Testis (tissue), 2 donors: ENCODE measurements around the gene PLA2G4E.

Experiments used
- CTCF ChIP-seq, 3 experiments: fragments of 450-650 bp in 2 of 3; fragments of 200-600 bp in 1 of 3; sonication (generic) in 1 of 3; IDR thresholded peaks; one replicate each; pipeline ENCODE4 v1.5.1; 2016 to 2019; ENCODE audit warnings: antibody characterized with exemption in 3 of 3, mild to moderate bottlenecking in 2 of 3, moderate library complexity in 1 of 3
- POLR2A ChIP-seq: fragments of 450-650 bp; IDR thresholded peaks from one replicate; pipeline ENCODE4 v1.6.1; 2017; ENCODE audit warnings: antibody characterized with exemption, mild to moderate bottlenecking, moderate library complexity

- TF ChIP-seq CTCF (IDR thresholded peaks at IDR 0.05) (no peak), POLR2A (no peak)
These were observed 3.5 kb upstream of the PLA2G4E start for GRCh38 chr15:42024303-42024702.
